Stimulated activated CD4-positive, alpha-beta T cell treated with anti-CD3 and anti-CD28 coated beads, Interleukin-4, amount 100 ng/mL, for 1 hour (primary cell): ENCODE data around the gene CERS6.
A peak's percentile ranks its signal among the peaks of the same experiment; 100 is the strongest.
"Not testable (repeated sequence)": the region's sequence is repeated elsewhere in the genome, so short reads cannot be mapped to it uniquely, and the experiment has no call there.

Source experiments
- DNase-seq: peaks from one replicate; pipeline ENCODE4 v3.0.0-alpha.2; 2020

The CERS6 gene

DNA sequence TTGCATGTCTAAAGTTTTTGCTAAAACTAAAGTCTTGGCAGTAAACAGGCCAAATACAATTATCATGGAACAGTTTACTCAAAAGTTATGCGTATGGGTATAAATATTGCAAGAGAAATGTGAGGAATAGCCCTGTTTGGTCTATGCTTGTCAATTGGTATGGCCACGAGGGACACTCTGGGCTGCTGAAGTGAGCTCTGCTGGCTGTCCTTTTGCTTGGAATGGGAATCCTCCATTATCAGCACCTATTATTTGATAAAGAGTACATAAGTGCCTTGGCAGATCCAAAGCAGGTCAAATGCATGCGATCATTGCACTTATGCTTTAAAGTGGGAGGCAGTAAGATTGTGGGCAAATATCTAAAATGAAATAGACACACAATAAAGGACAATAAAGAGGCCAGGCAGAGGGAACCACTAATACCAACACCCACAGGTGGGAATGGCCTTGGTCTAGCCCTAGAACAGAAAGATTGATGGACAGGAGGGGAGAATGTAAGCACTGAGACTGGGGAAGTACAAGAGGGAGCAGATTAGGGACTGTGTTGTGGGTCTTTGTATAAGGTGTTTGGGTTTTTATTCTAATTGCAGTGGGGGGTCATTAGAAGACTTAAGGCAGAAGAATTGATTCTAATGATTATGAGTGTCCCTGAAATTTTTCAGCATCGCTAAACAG lies 286.3 kb downstream of the CERS6 start:
- DNase-seq = no peak

DNA sequence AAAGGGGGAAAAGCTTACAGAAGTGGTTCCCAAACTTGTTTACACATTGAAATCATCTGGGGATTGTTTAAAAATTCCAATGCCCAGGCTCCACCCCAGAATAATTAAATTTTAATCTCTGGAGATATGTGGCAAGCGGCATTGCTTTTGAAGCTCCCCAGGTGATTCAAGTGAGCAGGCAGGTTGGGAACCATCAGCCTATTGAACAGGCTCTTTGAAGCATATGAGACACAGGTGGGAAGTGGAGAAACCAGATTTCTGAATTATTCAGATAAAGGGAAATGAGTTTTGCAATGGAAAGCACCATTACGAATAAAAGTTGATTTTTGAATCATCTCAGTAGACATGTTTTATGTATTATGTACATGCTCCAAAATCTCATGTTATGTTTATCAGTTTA lies 288.8 kb downstream of the CERS6 start:
- DNase-seq = no peak

DNA sequence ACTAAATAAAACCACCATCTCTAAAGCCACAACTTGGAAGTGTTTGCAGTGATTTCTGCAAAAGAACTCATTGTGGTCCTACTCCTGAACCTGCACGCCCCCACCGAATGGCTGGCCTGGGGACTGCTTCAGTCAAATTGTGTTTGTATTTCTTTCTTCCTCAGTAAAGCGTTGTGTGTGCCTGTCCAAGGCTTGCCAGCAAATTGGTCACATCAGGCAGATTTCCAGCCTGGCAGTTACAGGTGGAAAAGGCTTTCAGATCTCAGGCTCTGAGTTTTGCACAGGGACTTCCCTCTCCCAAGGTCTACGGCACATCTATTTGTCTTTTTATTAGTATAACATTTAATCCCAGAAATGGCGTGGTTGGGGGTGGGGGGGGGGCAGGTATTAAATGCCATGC lies 292.4 kb downstream of the CERS6 start:
- no peak for DNase-seq

DNA sequence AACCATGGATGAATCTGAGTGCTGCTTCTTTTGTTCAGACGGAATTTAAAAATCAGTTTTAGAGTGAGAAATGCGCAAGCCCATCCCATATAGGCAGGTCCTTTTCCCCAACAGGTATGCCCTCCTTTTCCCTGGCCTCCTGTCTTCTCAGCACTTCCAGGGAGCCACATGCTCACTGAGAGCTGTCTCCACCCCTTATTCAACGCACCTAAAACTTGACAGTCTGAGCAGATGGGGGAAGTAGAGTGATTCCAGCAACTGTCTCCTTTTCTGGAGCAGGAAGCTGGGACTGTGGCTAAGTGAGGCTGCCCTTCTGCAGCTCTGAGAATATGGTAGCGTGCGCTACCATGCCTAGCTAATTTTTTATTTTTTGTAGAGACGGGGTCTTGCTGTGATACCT lies 293.2 kb downstream of the CERS6 start:
- no peak for DNase-seq

DNA sequence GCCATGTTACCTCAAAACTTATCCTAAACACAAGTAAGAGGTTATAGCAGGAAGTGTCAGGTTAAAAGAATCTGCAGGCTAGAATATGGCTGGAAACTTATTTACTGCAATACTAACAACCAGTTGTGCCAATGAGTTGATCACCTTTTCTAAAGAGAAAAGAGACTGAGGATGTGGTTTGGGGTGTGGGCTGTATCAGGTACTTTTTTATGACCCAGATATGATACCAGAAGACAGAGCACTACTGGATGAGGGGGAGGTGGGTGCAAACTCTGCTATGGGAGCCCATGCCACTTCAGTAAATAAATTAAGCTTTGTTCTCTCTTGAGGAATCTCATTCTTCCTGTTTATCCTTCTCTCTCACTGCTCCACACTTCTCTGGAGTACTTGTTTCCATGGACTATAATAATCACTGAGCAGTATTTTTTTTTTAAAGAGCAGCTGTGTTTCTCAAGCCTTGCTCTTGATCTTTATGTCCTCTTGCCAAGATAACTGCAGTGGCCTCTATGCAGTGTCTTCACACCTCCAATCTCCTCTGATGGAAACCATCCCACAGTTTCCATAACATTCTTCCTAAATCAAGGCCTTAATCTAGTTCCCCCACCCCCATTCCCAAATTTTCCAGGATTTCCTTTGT lies 295.1 kb downstream of the CERS6 start:
- DNase-seq = peak; percentile 7

DNA sequence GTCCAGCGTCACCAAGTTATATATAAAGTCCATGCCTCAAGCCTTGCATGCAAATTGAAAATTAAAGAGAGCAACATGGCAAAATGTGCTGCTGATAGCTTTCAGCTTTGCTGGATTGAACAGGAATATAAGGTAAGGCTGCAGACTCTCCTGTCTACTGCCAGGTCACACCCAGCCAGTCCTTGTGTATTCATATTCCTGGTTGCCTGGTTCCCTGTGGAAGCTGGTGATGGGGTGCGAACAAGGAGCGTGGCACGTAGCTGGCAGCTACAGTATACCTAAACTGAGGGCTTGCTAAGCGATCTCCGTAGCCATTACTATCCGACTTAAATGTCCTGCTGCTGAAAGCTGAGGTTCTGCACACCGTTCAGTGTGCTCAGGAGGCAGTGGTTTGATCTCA lies 296.3 kb downstream of the CERS6 start:
- DNase-seq = no peak

DNA sequence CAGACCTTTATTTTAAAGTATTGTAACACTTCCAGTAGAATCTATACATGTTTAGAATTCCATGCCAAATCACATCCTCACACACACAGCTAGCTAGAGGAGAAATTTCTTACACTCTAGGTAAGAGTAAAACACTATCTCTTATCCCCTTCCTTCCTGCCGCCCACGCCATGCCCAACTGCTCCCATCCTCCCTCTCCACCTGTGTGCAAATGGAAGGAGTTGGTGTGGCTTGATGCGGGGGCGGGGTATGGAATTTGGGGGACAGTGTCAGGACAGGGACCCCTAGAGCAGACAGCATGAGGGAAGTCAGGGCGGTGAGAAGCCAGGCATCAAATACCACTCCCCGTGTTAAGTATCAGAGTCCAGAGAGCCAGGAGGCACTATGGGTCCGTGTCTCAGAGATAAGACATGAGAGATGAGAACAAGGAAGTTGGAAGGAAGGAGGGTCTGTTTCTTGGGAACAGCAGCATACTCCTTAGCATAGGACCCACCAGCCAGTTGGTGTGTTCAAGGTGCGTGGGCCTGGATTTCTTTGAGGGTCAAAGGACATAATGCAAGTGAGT lies 297.8 kb downstream of the CERS6 start:
- no peak for DNase-seq

DNA sequence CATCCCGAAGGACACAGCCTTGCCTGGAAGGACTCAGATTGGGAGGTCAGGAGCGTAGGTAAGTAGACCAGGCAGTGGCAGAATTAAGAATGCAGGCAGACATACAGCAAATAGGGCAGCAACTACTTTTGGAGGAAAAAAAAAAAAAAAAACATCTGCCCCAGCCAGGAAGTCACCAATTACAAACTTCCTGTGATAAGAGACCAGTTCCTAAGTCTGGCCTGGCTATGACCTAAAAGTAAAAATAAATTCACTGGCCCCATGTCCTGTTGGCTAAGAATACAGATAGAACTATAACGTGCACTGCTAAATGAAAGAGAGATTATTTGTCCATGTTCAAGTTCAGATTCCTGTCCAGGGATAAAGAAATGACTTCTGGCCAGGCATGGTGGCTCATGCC lies 301.2 kb downstream of the CERS6 start:
- DNase-seq = no peak

DNA sequence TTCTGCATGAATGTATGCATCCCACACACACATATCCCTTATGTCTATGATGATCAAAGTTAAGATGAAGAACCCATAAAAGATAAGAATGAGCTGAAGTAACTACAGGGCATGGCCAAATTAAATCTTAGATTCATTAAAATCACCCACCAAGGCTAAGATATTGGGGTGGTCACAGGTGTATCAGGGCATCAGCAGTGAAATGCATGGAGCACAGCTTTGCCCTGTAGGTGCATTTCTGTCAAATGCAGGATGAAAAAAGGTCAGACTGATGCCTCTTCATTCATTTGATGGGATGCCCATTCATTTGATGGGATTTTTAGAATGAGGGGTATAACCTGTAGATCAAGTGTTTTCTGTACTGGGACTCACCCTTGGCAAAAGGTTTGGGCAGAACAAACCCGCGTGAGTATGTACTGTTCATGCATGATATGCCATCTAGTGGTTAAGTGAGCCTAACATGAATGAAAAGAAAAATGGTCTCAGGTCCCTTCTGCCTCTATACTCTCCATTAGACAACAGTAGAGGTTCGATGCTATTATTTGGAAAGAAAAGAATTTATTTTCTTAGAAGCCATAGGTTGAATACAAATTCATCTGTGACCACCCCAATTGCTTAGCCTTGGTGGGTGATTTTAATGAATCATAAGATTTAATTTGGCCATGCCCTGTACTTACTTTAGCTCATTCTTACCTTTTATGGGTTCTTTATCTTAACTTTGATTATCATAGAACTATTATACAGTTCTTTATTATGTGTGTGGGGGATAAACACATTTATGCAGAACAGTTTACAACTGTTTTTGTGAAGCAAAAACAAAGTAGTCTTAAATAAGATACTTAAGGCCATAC lies 303.1 kb downstream of the CERS6 start:
- no peak for DNase-seq

DNA sequence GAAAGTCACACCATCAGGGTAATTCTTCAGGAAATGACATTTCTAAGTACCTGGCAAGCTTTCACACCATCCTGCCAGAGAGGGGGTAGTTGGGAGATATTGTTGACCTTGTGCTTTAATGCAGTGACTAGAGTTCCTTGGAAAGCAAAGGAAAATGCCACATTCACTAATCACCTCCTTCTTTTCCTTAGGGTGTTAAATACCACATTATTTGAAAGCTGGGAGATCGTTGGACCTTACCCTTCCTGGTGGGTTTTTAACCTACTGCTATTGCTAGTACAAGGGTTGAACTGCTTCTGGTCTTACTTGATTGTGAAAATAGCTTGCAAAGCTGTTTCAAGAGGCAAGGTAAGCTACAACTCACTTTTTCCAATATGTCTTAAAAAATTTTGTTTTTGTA lies 309.3 kb downstream of the CERS6 start:
- DNase-seq = no peak

DNA sequence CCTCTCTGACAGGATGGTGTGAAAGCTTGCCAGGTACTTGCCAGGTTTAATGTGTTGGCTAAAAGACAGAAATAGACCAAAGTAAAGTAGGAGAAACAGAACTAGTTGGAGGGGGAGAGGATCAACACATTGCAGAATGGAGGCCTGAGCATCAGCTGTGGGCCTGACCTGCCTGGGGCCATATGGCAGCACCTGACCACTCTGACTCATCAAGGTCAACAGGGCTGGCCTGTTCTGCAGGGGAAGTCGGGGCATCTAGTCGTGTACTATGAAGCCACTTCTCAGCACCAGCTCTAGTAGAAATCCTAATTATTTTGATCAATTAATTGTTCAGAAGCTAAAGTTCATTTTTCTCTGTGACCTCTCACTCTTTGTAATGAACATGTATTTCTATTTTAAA lies 310.5 kb downstream of the CERS6 start:
- no peak for DNase-seq

DNA sequence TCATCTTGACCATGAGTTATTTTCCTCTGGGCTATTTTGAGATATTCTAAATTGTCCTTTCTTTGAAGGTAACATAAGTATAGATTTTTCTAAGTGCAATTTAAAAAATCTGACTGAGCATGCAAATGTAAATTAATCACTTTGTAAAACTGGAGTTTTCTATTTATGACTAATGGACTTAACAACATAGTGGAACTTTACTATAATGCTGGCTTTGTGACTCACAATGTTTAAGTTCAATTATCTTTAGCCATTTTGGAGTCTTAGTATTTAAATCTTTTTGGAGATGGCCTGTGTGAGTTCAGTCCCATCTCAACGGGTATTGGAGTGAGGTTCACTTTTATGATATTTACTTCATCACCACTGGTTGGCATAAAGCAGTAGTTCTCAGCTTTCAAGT lies 311.2 kb downstream of the CERS6 start:
- DNase-seq = no peak

DNA sequence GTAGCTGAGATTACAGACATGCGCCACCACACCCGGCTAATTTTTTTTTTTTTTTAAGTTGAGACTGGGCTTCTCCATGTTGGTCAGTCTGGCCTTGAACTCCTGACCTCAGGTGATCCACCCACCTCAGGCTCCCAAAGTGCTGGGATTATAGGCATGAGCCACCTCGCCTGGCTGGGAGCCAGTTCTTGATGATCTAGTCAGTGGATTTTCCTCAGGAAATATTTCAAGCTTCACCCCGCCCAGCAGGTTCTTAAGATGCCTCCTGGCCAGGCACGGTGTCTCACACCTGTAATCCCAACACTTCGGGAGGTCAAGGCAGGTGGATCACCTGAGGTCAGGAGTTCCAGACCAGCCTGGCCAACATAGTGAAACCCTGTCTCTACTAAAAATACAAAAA lies 312.3 kb downstream of the CERS6 start:
- not testable (repeated sequence) for DNase-seq

DNA sequence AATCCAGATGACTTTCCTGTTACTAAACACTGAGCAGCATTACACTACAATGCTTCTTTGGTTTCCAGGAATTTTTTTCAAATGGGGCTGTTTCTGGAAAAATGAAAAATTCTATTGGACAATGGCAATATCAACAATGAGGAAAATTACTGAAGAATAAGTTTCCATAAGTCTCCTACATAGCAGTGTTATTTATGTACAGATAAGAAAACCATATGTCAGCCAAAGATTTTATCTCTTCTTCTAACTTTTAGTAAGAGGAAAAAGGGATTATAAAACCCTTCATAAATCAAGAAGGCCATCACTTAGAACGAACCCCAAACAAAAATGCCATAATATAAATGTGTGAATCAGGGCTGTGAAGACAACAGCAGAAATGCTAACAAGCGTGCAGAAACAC lies 314.7 kb downstream of the CERS6 start:
- DNase-seq = no peak

DNA sequence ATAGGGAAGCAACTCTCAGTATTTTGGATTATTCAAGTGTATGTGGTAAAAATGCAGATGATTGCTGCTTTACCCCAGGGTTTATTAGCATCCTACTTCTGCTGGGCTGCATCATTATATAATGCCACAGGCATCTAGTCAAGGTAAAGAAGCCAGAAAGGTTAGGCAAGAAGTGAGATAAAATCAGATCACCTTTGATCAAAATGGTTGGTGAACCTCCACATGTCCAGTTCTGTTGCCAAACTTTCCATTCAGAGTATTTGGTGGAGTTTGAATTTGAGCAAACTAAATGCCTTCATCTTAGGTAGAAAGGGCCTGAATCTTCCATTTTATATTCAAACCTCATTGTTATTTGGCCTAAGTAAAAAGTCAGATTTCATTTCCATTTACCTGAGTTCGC lies 316.6 kb downstream of the CERS6 start:
- DNase-seq = no peak

DNA sequence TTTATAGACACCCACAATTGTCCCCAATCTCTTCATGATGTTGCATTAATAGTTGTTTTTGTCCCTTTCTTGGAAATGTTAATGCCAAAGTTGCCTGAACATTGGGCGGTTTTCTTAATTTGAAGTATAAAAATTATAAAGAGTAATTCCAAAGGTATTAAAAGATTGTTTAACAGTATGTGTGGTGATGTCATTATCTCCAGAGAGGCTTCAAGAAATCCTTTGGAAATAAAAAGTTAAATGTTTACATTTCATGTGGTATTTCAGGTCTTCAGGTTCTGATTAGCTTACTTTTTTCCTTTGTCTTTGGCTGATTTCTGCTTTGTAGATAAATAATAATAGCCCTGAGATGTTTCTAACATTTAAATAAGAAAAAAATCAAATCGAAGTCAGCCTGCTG lies 317.1 kb downstream of the CERS6 start:
- DNase-seq = no peak

DNA sequence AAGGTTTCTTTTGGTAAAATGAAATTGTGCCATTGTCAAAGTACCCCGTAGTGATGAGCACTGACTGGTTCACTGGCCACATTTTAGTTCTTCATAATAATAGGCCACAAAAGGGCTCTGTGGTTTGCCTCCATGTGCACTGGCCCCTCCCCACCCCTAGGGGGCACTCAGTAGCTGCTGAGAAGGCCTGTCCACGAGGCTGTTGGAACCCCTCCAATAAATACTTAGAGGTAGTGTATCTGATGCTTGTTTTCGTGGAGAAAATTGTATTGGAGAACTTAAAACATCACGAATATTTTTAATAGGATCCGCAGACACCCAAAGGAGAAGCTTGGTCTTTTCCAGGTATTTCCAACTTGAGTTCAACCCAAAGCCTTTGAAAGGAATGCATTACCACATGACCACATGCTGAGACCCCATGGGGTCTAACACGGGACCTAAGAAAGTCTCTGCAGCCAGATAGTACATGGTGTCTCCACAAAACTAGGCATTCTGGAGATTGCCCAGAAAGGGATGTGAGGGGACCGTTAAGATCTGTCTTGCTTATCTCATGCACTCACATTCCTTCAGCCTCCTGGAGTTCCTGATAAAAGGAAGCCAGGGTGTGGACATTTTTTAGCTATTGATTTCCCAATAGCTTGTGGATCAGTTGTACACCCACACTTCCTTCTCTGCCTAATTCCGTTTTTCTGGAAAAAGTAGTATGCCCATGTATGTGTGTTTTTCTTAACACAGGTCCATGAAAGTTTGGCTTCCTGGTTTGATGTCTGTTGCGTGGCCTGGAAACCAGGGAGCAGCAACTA lies 317.8 kb downstream of the CERS6 start:
- DNase-seq = no peak

DNA sequence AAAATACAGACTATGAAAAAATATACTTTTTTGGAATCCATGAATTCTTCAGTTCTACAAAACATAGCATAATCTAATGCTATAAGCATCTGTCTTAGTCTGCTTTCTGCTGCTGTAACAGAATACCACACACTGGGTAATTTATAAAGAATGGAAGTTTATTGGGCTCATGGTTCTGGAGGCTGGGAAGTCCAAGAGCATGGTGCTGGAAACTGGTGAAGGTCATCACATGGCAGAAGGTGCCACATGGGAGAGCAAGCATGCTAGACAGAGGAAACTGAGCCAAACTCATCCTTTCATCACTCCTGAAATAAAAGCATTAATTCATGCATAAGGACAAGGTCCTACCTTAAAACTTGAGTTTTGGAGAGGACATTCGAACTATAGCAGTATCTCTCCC lies 319.8 kb downstream of the CERS6 start:
- DNase-seq = no peak

DNA sequence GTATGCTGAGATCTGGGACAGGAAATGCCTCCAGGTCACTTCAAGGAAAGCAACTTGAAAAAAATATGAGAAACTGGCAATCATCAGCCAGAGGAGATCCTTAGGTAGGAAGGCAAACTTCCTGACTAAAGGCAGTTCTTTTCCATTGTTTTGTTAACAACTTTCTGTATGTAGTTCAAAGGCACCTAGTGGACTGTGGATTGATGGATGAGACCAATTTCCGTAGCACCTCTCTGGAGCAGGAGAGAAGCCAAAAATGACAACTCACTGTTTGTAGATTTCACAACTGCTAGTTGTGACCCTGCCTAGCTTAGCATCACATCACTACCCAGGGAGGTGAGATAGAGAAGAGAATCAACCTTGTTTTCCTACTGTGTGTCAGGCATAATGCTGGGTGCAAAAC lies 324.6 kb downstream of the CERS6 start:
- no peak for DNase-seq

DNA sequence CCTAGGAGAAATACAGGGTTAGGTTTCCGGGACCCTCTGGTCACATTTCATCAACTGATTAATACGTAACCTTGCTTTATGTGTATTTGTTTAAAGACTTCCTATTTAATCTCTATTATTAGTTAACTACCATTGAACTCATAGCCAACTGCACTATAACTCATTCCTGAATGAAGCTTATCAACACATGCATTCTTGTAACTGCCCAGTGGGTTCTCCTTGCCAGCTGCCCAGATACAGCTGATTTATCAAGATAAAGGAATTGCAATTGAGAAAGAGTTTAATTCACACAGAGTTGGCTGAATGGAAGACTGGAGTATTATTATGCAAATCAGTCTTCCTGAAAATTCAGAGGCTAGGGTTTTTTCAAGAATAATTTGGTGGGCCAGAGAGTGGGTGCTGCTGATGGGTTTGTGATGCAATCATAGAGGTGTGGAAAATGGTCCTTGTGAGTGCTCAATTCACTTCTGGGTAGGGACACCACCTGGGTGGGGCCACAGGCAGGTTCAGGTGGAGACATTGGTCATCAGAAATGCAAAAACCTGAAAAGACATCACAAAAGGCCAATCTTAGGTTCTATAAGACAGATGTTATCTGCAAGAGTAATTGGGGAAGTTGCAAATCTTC lies 325.2 kb downstream of the CERS6 start:
- no peak for DNase-seq

DNA sequence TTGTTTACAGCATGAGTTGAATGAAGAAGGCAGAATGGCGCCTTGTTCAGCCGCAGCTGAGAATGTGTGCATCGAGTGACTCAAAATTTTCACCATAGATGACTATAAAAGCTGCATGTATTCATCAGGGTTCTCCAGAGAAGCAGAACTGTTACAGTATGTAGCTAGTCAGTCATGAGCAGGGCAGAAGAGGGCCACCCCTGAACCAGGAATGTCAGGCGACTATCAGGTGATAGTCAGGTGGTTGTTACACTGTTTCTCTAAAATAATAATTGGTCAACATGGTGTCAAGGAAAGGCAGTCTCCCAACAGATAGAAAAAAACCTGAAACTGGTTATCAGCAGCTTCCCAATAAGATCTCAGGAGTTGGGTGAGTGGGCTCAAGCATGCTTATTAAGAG lies 326.2 kb downstream of the CERS6 start:
- DNase-seq = no peak

DNA sequence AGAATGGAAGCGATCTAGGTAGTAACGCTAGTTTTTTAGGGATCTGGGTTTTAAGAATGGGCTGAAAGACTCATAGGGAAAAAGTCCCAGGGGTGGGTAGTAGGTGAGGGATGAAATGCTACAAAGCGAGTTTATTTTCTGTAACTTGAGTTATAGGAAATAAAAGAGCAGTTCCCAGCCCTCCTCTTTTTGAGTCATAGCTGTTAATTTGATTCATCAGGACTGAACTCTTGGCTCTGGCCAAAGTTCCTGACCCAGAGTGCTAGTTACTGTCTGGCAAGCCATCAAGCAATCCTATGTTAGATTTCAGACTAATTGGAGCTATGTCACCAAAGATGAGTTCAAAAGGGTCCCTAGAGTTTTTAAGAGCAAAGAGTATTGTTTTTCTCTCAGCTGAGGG lies 328.9 kb downstream of the CERS6 start:
- no peak for DNase-seq
